GM19025 (cell line): ENCODE data around the gene KIF3B.

ENCODE experiments used
- ATAC-seq: cut with Tn5 transposase; IDR thresholded peaks from one replicate; pipeline ENCODE4 v1.9.1; 2021; ENCODE audit warnings: mild to moderate bottlenecking, low read depth, moderate library complexity; ENCODE audit not compliant: unreplicated experiment

The KIF3B gene

GRCh38 chr20:32277361-32278198 lies at the start of gene KIF3B:
KIF3B (plus strand) TSS chr20:32277651; CDS start chr20:32309778, 32,127 bp downstream.
- peak; percentile 65 for ATAC-seq

GRCh38 chr20:32227744-32228688 lies 49.4 kb upstream of the KIF3B start:
- ATAC-seq, result no peak

GRCh38 chr20:32229251-32229747 lies 48.2 kb upstream of the KIF3B start:
- ATAC-seq, result no peak

- ATAC-seq, result no peak
Measured at GRCh38 chr20:32230707-32231106, 46.7 kb upstream of the KIF3B start.

GRCh38 chr20:32231245-32231644 lies 46.2 kb upstream of the KIF3B start:
- ATAC-seq, result no peak

- ATAC-seq, result no peak
Measured at GRCh38 chr20:32231847-32232246, 45.6 kb upstream of the KIF3B start.

GRCh38 chr20:32232326-32232886 lies 45.0 kb upstream of the KIF3B start:
- no peak for ATAC-seq

- ATAC-seq, result no peak
Measured at GRCh38 chr20:32233286-32233685, 44.2 kb upstream of the KIF3B start.

- no peak for ATAC-seq
Measured at GRCh38 chr20:32234135-32234808, 43.2 kb upstream of the KIF3B start.

- no peak for ATAC-seq
Measured at GRCh38 chr20:32235331-32236047, 42.0 kb upstream of the KIF3B start.

- no peak for ATAC-seq
Measured at GRCh38 chr20:32236048-32236533, 41.4 kb upstream of the KIF3B start.

- no peak for ATAC-seq
Measured at GRCh38 chr20:32236819-32237218, 40.6 kb upstream of the KIF3B start.

GRCh38 chr20:32237419-32237818 lies 40.0 kb upstream of the KIF3B start:
- no peak for ATAC-seq

GRCh38 chr20:32238483-32239425 lies 38.7 kb upstream of the KIF3B start:
- ATAC-seq, result no peak

- no peak for ATAC-seq
Measured at GRCh38 chr20:32240205-32240604, 37.2 kb upstream of the KIF3B start.

GRCh38 chr20:32241807-32242206 lies 35.6 kb upstream of the KIF3B start:
- ATAC-seq, result no peak

- ATAC-seq, result no peak
Measured at GRCh38 chr20:32244150-32244823, 33.2 kb upstream of the KIF3B start.

- no peak for ATAC-seq
Measured at GRCh38 chr20:32244959-32245358, 32.5 kb upstream of the KIF3B start.
